Hepatocyte (in vitro differentiated cells): ENCODE results near the gene KIF25.

Experiments used
- CTCF ChIP-seq: fragments of 200-600 bp; sonication (generic); IDR thresholded peaks from 2 replicates; pipeline ENCODE4 v1.5.1; 2016; ENCODE audit warnings: antibody characterized with exemption, mild to moderate bottlenecking; ENCODE audit not compliant: poor library complexity
- EZH2 ChIP-seq: fragments of 200-600 bp; sonication (generic); IDR thresholded peaks from 2 replicates; pipeline ENCODE4 v1.6.1; 2016; ENCODE audit warnings: antibody characterized with exemption, mild to moderate bottlenecking, borderline replicate concordance

DNA sequence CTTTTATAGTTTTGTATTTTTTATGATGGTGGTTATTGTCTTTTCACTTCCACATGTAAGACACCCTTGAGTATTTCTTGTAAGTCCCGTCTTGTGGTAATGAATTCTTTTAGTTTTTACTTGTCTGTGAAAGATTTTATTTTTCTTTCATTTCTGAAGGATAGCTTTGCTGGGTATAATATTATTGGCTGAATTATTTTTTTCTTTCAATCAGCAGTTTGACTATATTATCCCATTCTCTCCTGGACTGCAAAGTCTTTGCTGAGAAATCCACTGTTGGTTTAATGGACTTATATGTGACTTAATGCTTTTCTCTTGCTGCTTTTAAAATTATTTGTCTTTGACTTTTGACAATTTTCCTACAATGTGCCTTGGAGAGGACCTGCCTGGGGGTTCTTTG lies 13.8 kb downstream of the KIF25 start:
- TF ChIP-seq CTCF (no peak), EZH2 (no peak)
